Prostate gland (tissue), 2 donors: Measurements from ENCODE around the gene LPAR1. TPM values are rescaled to one million over a fixed set of nuclear protein-coding genes. Genes with fewer than 3 reads are reported as not detected.

ENCODE experiments used
- DNase-seq: peaks from one replicate; pipeline ENCODE4 v3.0.0-alpha.2; 2019; ENCODE audit warnings: low spot score
- H3K27ac ChIP-seq, 2 donors: fragments of 200-600 bp; sonication (generic); 2 replicates each; pipeline ENCODE4 v1.5.1; 2017 to 2019
- H3K27me3 ChIP-seq: fragments of 200-600 bp; sonication (generic); replicated peaks from 2 replicates; pipeline ENCODE4 v1.5.1; 2019; ENCODE audit not compliant: insufficient read depth
- H3K36me3 ChIP-seq, 2 donors: fragments of 200-600 bp; sonication (generic); 1 replicate in 1 of 2; 2 replicates in 1 of 2; pipeline versions ENCODE4 v1.5.1 to v1.8.1; 2017 to 2019
- H3K4me1 ChIP-seq: fragments of 200-600 bp; sonication (generic); replicated peaks from 2 replicates; pipeline ENCODE4 v1.5.1; 2019
- H3K4me3 ChIP-seq, 2 donors: fragments of 200-600 bp; sonication (generic); 2 replicates each; pipeline ENCODE4 v1.5.1; 2017 to 2019
- H3K9me3 ChIP-seq: fragments of 200-600 bp; sonication (generic); 2 replicates; pipeline ENCODE4 v1.5.1; 2017
- CTCF ChIP-seq, 4 experiments: fragments of 200-600 bp in 2 of 4; fragments of 450-650 bp in 2 of 4; sonication (generic) in 2 of 4; IDR thresholded peaks; 1 replicate in 3 of 4; 2 replicates in 1 of 4; pipeline ENCODE4 v1.5.1; 2016 to 2019; ENCODE audit warnings: antibody characterized with exemption in 4 of 4, mild to moderate bottlenecking in 2 of 4, moderate library complexity in 2 of 4
- POLR2A ChIP-seq: fragments of 450-650 bp; IDR thresholded peaks from one replicate; pipeline ENCODE4 v1.6.1; 2016; ENCODE audit warnings: antibody characterized with exemption, mild to moderate bottlenecking
- POLR2AphosphoS5 ChIP-seq: sonication (generic); formaldehyde crosslinking; IDR thresholded peaks from one replicate; pipeline ENCODE4 v1.6.1; 2017; ENCODE audit warnings: antibody characterized with exemption
- WGBS: methylation state at CpG from one replicate; pipeline ENCODE4 v1.1.5; 2018; 5-methylcytosine and 5-hydroxymethylcytosine counted together
- intact Hi-C: fragments of 100-400 bp; cut with DNase I; formaldehyde crosslinking; loops from one replicate; pipeline ENCODE4 v1.14.2; 2022
- total RNA-seq, 2 donors: library from RNA; depleted of rRNA; stranded (reverse); fragments of >200 nt; gene quantifications; one replicate each; pipeline ENCODE4 v1.1.0, GENCODE V29; 2016

Gene LPAR1
- total RNA-seq, 2 donors from 2014 or later: 10.8 to 29.2 TPM

- H3K9me3 ChIP-seq: no peaks in the 10 kb centered on the region
- no peaks in the 10 kb centered on the region for H3K36me3 ChIP-seq
- no peak for TF ChIP-seq POLR2A
- no peak for TF ChIP-seq CTCF (IDR thresholded peaks at IDR 0.05)
- TF ChIP-seq POLR2AphosphoS5: no peak
- no peak overlapping the region for H3K4me3 ChIP-seq
- H3K4me1 ChIP-seq: no peaks in the 10 kb centered on the region
- DNase-seq: no peak
- no peaks in the 10 kb centered on the region for H3K27me3 ChIP-seq
- intact Hi-C loops: no loop called here
- H3K27ac ChIP-seq: no peak overlapping the region
- WGBS: 70% methylated on average over 1 of the region's 1 CpG
These were observed 83.4 kb downstream of the LPAR1 start for GRCh38 chr9:110954822-110955291.

DNA sequence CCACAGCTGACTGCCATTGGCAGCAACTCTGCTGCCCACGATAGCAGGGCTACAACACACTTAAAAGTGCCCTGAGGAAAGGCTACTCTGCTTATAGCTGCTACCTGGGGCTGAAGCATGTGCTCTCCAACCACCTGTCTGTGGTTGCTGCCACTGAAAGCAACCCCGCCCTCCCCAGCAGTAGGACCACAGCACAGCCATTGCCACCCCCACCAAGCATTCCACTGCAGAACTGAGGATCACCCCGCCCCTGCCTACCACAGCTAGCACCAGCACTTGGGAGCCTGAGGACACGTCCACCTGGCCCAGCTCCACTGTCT lies 85.8 kb downstream of the LPAR1 start:
- H3K27me3 ChIP-seq: no peaks in the 10 kb centered on the region
- no peaks in the 10 kb centered on the region for H3K9me3 ChIP-seq
- no peak overlapping the region for H3K27ac ChIP-seq
- intact Hi-C loops: no loop called here
- no peaks in the 10 kb centered on the region for H3K4me1 ChIP-seq
- no peak for DNase-seq
- no peak overlapping the region for H3K4me3 ChIP-seq
- no peak for TF ChIP-seq POLR2A
- no peak for TF ChIP-seq CTCF (IDR thresholded peaks at IDR 0.05)
- no peak for TF ChIP-seq POLR2AphosphoS5
- WGBS: 91% methylated on average over 3 of the region's 4 CpGs
- no peaks in the 10 kb centered on the region for H3K36me3 ChIP-seq

GRCh38 chr9:110951805-110952539 lies 86.3 kb downstream of the LPAR1 start:
- H3K36me3 ChIP-seq: no peaks in the 10 kb centered on the region
- no peak for TF ChIP-seq POLR2AphosphoS5
- no peak for TF ChIP-seq POLR2A
- no peak for TF ChIP-seq CTCF (IDR thresholded peaks at IDR 0.05)
- WGBS: 60% methylated on average over 4 of the region's 4 CpGs
- no peaks in the 10 kb centered on the region for H3K4me1 ChIP-seq
- DNase-seq: no peak
- H3K27me3 ChIP-seq: no peaks in the 10 kb centered on the region
- no peak overlapping the region for H3K27ac ChIP-seq
- no peaks in the 10 kb centered on the region for H3K9me3 ChIP-seq
- H3K4me3 ChIP-seq: no peak overlapping the region
- intact Hi-C loops: no loop called here

DNA sequence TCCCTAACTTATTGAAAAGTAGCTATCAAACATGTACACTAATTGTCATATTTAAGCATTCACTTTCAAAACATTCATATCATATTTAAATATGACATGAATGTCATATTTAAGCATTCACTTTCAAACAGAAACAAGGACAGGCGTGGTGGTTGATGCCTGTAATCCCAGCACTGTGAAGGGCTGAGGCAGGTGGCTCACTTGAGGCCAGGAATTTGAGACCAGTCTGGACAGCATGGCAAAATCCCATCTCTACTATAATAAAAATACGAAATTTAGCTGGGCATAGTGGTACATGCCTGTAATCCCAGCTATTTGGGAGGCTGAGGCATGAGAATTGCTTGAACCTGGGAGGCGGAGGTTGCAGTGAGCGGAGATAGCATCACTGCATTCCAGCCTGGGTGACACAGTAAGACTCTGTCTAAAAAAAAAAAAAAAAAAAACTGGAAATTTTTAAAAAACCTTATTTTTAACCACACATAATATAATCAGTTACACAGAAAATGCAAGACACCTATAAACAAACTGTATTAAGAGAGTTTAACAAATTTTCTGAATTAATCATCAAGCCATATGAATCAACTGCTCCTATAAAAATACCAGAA lies 88.1 kb downstream of the LPAR1 start:
- 98% methylated on average over 4 of the region's 4 CpGs for WGBS
- Histone ChIP-seq H3K4me1 (no peaks in the 10 kb centered on the region), H3K27me3 (no peaks in the 10 kb centered on the region), H3K36me3 (no peaks in the 10 kb centered on the region), H3K9me3 (no peaks in the 10 kb centered on the region), H3K4me3 (no peak overlapping the region), H3K27ac (no peak overlapping the region)
- no peak for DNase-seq
- intact Hi-C loops: no loop called here
- TF ChIP-seq CTCF (IDR thresholded peaks at IDR 0.05) (no peak), POLR2AphosphoS5 (no peak)

- Histone ChIP-seq H3K4me1 (no peaks in the 10 kb centered on the region), H3K27ac (no peak overlapping the region), H3K4me3 (no peak overlapping the region), H3K9me3 (no peaks in the 10 kb centered on the region), H3K27me3 (no peaks in the 10 kb centered on the region), H3K36me3 (no peaks in the 10 kb centered on the region)
- 95% methylated on average over 4 of the region's 4 CpGs for WGBS
- TF ChIP-seq POLR2AphosphoS5 (no peak), CTCF (IDR thresholded peaks at IDR 0.05) (no peak), POLR2A (no peak)
- DNase-seq: no peak
- intact Hi-C loops: no loop called here
These were observed 89.2 kb downstream of the LPAR1 start for GRCh38 chr9:110949081-110949480.
